DND-41 (cell line): ENCODE data around the gene NECAP2.

Source experiments
- EZH2 ChIP-seq: IDR thresholded peaks from 3 replicates; pipeline ENCODE4 v1.6.1; 2012; ENCODE audit warnings: borderline replicate concordance, low read depth, mild to moderate bottlenecking, moderate library complexity, low read length, inconsistent platforms; ENCODE audit not compliant: severe bottlenecking
- TF ChIP-seq, protein P1 (sequence below): IDR thresholded peaks from 2 replicates; pipeline ENCODE4 v1.5.1; 2012; ENCODE audit warnings: borderline replicate concordance, low read length, moderate library complexity, mild to moderate bottlenecking; ENCODE audit not compliant: poor library complexity, severe bottlenecking; ENCODE audit errors: extremely low read depth

DNA sequence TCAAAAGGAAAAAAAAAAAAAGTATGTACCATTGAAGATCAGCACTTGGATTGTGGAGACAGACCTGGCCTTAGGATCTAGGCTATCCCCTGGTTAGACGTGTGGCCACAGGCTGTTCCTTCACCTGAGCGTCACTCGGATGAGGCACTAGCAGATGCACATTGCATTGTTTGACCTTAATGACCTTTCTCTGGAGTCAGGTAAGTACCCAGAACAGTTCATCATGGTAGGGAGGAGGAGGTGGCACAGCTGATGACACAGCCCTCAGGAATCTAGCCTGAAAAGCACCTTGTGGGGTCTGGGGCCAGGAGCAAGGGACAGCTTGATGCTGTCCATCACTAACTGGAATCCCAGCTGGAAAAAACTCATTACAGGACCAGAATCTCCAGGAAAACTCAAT lies 21.2 kb downstream of the NECAP2 start:
- TF ChIP-seq, protein P1, sequence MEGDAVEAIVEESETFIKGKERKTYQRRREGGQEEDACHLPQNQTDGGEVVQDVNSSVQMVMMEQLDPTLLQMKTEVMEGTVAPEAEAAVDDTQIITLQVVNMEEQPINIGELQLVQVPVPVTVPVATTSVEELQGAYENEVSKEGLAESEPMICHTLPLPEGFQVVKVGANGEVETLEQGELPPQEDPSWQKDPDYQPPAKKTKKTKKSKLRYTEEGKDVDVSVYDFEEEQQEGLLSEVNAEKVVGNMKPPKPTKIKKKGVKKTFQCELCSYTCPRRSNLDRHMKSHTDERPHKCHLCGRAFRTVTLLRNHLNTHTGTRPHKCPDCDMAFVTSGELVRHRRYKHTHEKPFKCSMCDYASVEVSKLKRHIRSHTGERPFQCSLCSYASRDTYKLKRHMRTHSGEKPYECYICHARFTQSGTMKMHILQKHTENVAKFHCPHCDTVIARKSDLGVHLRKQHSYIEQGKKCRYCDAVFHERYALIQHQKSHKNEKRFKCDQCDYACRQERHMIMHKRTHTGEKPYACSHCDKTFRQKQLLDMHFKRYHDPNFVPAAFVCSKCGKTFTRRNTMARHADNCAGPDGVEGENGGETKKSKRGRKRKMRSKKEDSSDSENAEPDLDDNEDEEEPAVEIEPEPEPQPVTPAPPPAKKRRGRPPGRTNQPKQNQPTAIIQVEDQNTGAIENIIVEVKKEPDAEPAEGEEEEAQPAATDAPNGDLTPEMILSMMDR, result no peak
- no peak for TF ChIP-seq EZH2
